ENCODE data around the gene KSR1.

DNA sequence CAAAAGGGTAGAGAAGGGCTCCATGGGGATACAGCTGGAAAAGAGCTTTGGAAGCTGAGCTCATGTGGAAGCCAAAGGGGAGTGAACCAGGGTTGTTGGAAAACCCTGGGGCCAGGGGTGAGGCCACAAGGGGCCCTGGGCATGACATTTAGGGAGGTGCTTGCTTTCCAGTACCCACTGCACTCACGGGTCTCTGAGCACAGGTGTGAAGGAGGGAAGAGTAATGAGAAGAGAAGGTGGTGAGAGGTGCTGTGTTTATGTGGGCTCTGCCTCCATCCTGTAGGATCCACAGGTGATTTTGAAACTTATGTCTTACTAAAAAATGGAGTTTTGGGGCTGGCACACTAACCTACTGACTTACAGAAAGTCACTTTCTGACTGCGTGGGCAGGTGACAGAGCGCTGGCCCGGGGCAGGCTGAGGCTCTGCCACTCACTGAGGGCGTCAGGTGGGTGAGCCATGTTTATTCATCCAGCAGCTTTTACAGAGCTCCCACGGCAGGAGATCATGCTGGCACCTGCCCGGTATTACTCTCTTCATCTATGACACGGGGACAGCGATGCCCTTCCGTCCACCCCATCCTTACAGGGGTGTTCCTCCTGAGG is 18.9 kb downstream of the KSR1 start:
- no peak for TF ChIP-seq BACH2 (CRISPR knock-in tag; IDR thresholded peaks at IDR 0.05; ENCODE audit: borderline replicate concordance)
- no peak for TF ChIP-seq ZFP3 (CRISPR knock-in tag; IDR thresholded peaks at IDR 0.05)
- TF ChIP-seq ZFP30 (CRISPR knock-in tag; IDR thresholded peaks at IDR 0.05), result no peak
- TF ChIP-seq PPARA (CRISPR knock-in tag; IDR thresholded peaks at IDR 0.05; ENCODE audit: borderline replicate concordance), result no peak
- no peak for TF ChIP-seq TCF4 (CRISPR knock-in tag; IDR thresholded peaks at IDR 0.05; ENCODE audit: borderline replicate concordance)
- TF ChIP-seq RARB (CRISPR knock-in tag; IDR thresholded peaks at IDR 0.05), result no peak
- no peak for TF ChIP-seq OSR1 (CRISPR knock-in tag; IDR thresholded peaks at IDR 0.05)
- TF ChIP-seq SNAI2 (CRISPR knock-in tag; IDR thresholded peaks at IDR 0.05), result no peak
- TF ChIP-seq CSDC2 (CRISPR knock-in tag; IDR thresholded peaks at IDR 0.05), result no peak
- TF ChIP-seq ZC3H10 (CRISPR knock-in tag; IDR thresholded peaks at IDR 0.05), result no peak
- TF ChIP-seq, protein P1, sequence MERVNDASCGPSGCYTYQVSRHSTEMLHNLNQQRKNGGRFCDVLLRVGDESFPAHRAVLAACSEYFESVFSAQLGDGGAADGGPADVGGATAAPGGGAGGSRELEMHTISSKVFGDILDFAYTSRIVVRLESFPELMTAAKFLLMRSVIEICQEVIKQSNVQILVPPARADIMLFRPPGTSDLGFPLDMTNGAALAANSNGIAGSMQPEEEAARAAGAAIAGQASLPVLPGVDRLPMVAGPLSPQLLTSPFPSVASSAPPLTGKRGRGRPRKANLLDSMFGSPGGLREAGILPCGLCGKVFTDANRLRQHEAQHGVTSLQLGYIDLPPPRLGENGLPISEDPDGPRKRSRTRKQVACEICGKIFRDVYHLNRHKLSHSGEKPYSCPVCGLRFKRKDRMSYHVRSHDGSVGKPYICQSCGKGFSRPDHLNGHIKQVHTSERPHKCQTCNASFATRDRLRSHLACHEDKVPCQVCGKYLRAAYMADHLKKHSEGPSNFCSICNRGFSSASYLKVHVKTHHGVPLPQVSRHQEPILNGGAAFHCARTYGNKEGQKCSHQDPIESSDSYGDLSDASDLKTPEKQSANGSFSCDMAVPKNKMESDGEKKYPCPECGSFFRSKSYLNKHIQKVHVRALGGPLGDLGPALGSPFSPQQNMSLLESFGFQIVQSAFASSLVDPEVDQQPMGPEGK (CRISPR knock-in tag; IDR thresholded peaks at IDR 0.05; ENCODE audit: borderline replicate concordance), result no peak
- TF ChIP-seq ARNTL (CRISPR knock-in tag; IDR thresholded peaks at IDR 0.05; ENCODE audit: borderline replicate concordance, low read depth), result no peak

Data from SK-N-SH treated with all-trans-retinoic acid at 6 μM for 48 hours (cell line).